Suprapubic skin (tissue), 4 donors: ENCODE results near the gene DCUN1D1.

Experiments used
- EP300 ChIP-seq: sonication (generic); formaldehyde crosslinking; IDR thresholded peaks from one replicate; pipeline ENCODE4 v1.6.1; 2017; ENCODE audit warnings: antibody characterized with exemption
- POLR2A ChIP-seq, 2 donors: fragments of 450-650 bp; IDR thresholded peaks; one replicate each; pipeline ENCODE4 v1.6.1; 2017; ENCODE audit warnings: antibody characterized with exemption in 2 of 2, mild to moderate bottlenecking in 2 of 2, moderate library complexity in 2 of 2
- POLR2AphosphoS5 ChIP-seq, 3 donors: sonication (generic); formaldehyde crosslinking; IDR thresholded peaks; one replicate each; pipeline ENCODE4 v1.6.1; 2017; ENCODE audit warnings: antibody characterized with exemption in 3 of 3
- TF ChIP-seq, protein P1 (sequence below), 2 donors: fragments of 200-600 bp in 1 of 2; fragments of 450-650 bp in 1 of 2; sonication (generic) in 1 of 2; IDR thresholded peaks; one replicate each; pipeline ENCODE4 v1.5.1; 2016 to 2019; ENCODE audit warnings: antibody characterized with exemption in 2 of 2, mild to moderate bottlenecking in 1 of 2, moderate library complexity in 1 of 2

DNA sequence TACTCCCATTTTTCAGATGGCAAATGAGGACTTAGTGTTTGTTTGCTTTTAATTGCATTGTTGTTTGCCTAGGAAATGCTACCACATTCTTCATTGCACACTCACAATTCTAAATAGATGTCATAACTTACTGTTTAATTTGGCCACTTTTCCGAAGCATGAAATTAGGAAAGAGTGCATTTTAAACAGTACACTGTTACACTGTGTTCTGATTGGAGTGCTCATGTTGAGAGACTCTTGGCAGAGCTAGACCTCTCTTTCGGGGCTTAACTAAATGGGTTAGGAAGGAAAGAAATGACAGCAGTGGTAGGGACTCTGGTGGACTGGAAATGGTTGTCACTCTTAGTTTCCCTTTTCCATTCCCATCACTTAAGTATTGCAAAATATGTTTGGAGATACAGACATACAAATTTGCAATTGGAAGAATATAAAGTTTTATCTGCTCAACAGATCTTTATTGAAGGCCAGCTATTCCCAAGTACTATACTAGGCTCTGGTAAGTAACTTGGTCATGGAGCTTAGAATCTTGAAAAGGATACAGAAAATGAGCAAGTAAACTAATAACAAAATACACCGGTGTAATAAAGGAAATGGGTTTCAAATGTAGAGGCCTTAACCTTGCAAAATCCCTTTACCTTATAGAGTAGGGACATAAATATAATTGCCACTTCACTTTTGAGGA lies 90.2 kb downstream of the DCUN1D1 start:
- TF ChIP-seq EP300: no peak
- TF ChIP-seq, protein P1, sequence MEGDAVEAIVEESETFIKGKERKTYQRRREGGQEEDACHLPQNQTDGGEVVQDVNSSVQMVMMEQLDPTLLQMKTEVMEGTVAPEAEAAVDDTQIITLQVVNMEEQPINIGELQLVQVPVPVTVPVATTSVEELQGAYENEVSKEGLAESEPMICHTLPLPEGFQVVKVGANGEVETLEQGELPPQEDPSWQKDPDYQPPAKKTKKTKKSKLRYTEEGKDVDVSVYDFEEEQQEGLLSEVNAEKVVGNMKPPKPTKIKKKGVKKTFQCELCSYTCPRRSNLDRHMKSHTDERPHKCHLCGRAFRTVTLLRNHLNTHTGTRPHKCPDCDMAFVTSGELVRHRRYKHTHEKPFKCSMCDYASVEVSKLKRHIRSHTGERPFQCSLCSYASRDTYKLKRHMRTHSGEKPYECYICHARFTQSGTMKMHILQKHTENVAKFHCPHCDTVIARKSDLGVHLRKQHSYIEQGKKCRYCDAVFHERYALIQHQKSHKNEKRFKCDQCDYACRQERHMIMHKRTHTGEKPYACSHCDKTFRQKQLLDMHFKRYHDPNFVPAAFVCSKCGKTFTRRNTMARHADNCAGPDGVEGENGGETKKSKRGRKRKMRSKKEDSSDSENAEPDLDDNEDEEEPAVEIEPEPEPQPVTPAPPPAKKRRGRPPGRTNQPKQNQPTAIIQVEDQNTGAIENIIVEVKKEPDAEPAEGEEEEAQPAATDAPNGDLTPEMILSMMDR (IDR thresholded peaks at IDR 0.05): no peak
- TF ChIP-seq POLR2A (IDR thresholded peaks at IDR 0.05): no peak
- TF ChIP-seq POLR2AphosphoS5 (IDR thresholded peaks at IDR 0.05): no peak
